ENCODE data around the gene CRTAC1. TPM values are rescaled to one million over a fixed set of nuclear protein-coding genes. Genes with fewer than 3 reads are reported as not detected.
A peak's percentile ranks its signal among the peaks of the same experiment; 100 is the strongest.

CRTAC1 gene
- total RNA-seq, 2 experiments from 2014 or later: not detected

GRCh38 chr10:97916586-97916985 lies 113.8 kb downstream of the CRTAC1 start:
- Mint-ChIP-seq H3K27me3 (ENCODE audit: low read depth) (peaks cover 8% of the 10 kb centered on the region), H3K27ac (no peak overlapping the region), H3K9me3 (ENCODE audit: insufficient read depth) (no peaks in the 10 kb centered on the region), H3K4me1 (ENCODE audit: low read depth) (peaks cover 2% of the 10 kb centered on the region), H3K4me3 (no peak overlapping the region), H3K36me3 (ENCODE audit: low read depth) (no peaks in the 10 kb centered on the region)
- DNase-seq (no peak), ATAC-seq (no peak)
- POLR2A ChIA-PET: no interaction called here
- CTCF ChIA-PET: interaction anchor here (2.5 to 10.2 kb wide), 2 partner anchors 125 to 129 kb away, joined by 13 to 158 read pairs; no protein-coding TSS in a partner anchor

- Mint-ChIP-seq H3K27ac (no peak overlapping the region), H3K4me1 (ENCODE audit: low read depth) (peaks cover 2% of the 10 kb centered on the region), H3K9me3 (ENCODE audit: insufficient read depth) (no peaks in the 10 kb centered on the region), H3K27me3 (ENCODE audit: low read depth) (peaks cover 8% of the 10 kb centered on the region), H3K4me3 (no peak overlapping the region), H3K36me3 (ENCODE audit: low read depth) (no peaks in the 10 kb centered on the region)
- ATAC-seq (no peak), DNase-seq (no peak)
- ChIA-PET POLR2A (no interaction called here), CTCF (interaction anchor here (0.7 to 10.2 kb wide), 21 partner anchors 9 to 394 kb away, joined by 3 to 158 read pairs (median 5); partner anchors contain the start of gene GOLGA7B)
Measured at GRCh38 chr10:97915346-97916131, 114.9 kb downstream of the CRTAC1 start.

- Mint-ChIP-seq H3K4me1 (ENCODE audit: low read depth) (peaks cover 2% of the 10 kb centered on the region), H3K27me3 (ENCODE audit: low read depth) (peaks cover 8% of the 10 kb centered on the region), H3K27ac (no peak overlapping the region), H3K4me3 (no peak overlapping the region), H3K9me3 (ENCODE audit: insufficient read depth) (no peaks in the 10 kb centered on the region), H3K36me3 (ENCODE audit: low read depth) (no peaks in the 10 kb centered on the region)
- DNase-seq (peak; percentile 82), ATAC-seq (peak; percentile 89)
- POLR2A ChIA-PET: no interaction called here
- CTCF ChIA-PET: interaction anchor here (0.6 to 10.2 kb wide), 22 partner anchors 9 to 395 kb away, joined by 3 to 158 read pairs (median 5); partner anchors contain the start of gene GOLGA7B
Measured at GRCh38 chr10:97914837-97915211, 115.6 kb downstream of the CRTAC1 start.

- POLR2A ChIA-PET: no interaction called here
- no peak for ATAC-seq
Measured at GRCh38 chr10:97914171-97914836, 116.1 kb downstream of the CRTAC1 start.

GRCh38 chr10:97913614-97914013 lies 116.8 kb downstream of the CRTAC1 start:
- ATAC-seq: no peak
- H3K9me3 Mint-ChIP-seq (ENCODE audit: insufficient read depth): no peaks in the 10 kb centered on the region
- POLR2A ChIA-PET: no interaction called here

More at GRCh38 chr10:97914171-97914836, 116.1 kb downstream of the CRTAC1 start:
- no peaks in the 10 kb centered on the region for H3K36me3 Mint-ChIP-seq (ENCODE audit: low read depth)
- DNase-seq: no peak
- H3K9me3 Mint-ChIP-seq (ENCODE audit: insufficient read depth): no peaks in the 10 kb centered on the region
- CTCF ChIA-PET: interaction anchor here (0.6 to 10.2 kb wide), 21 partner anchors 9 to 395 kb away, joined by 3 to 158 read pairs (median 5); partner anchors contain the start of gene GOLGA7B
- no peak overlapping the region for H3K4me3 Mint-ChIP-seq
- peaks cover 2% of the 10 kb centered on the region for H3K4me1 Mint-ChIP-seq (ENCODE audit: low read depth)
- H3K27me3 Mint-ChIP-seq (ENCODE audit: low read depth): peaks cover 8% of the 10 kb centered on the region
- H3K27ac Mint-ChIP-seq: no peak overlapping the region

GRCh38 chr10:97913193-97913592 lies 117.2 kb downstream of the CRTAC1 start:
- H3K27me3 Mint-ChIP-seq (ENCODE audit: low read depth): peaks cover 3% of the 10 kb centered on the region
- H3K4me3 Mint-ChIP-seq: no peak overlapping the region
- no peak for DNase-seq
- no peak for ATAC-seq
- CTCF ChIA-PET: interaction anchor here (10.2 kb wide), 1 partner anchor 129 kb away, joined by 158 read pairs; no protein-coding TSS in a partner anchor
- no peaks in the 10 kb centered on the region for H3K4me1 Mint-ChIP-seq (ENCODE audit: low read depth)
- H3K36me3 Mint-ChIP-seq (ENCODE audit: low read depth): no peaks in the 10 kb centered on the region
- POLR2A ChIA-PET: no interaction called here
- H3K9me3 Mint-ChIP-seq (ENCODE audit: insufficient read depth): no peaks in the 10 kb centered on the region
- H3K27ac Mint-ChIP-seq: no peak overlapping the region

More at GRCh38 chr10:97913614-97914013, 116.8 kb downstream of the CRTAC1 start:
- Mint-ChIP-seq H3K36me3 (ENCODE audit: low read depth) (no peaks in the 10 kb centered on the region), H3K4me3 (no peak overlapping the region), H3K27ac (no peak overlapping the region), H3K27me3 (ENCODE audit: low read depth) (peaks cover 4% of the 10 kb centered on the region), H3K4me1 (ENCODE audit: low read depth) (no peaks in the 10 kb centered on the region)
- DNase-seq: no peak
- CTCF ChIA-PET: interaction anchor here (10.2 kb wide), 1 partner anchor 128 kb away, joined by 158 read pairs; no protein-coding TSS in a partner anchor

GRCh38 chr10:97911217-97911616 lies 119.2 kb downstream of the CRTAC1 start:
- H3K9me3 Mint-ChIP-seq (ENCODE audit: insufficient read depth): no peaks in the 10 kb centered on the region
- no peaks in the 10 kb centered on the region for H3K36me3 Mint-ChIP-seq (ENCODE audit: low read depth)
- H3K4me1 Mint-ChIP-seq (ENCODE audit: low read depth): no peaks in the 10 kb centered on the region
- ChIA-PET CTCF (interaction anchor here (0.6 to 10.2 kb wide), 4 partner anchors 117 to 1618 kb away, joined by 3 to 158 read pairs (median 8); no protein-coding TSS in a partner anchor), POLR2A (no interaction called here)
- H3K4me3 Mint-ChIP-seq: no peak overlapping the region
- H3K27me3 Mint-ChIP-seq (ENCODE audit: low read depth): peaks cover 2% of the 10 kb centered on the region
- ATAC-seq (no peak), DNase-seq (no peak)
- H3K27ac Mint-ChIP-seq: no peak overlapping the region

- no peak overlapping the region for H3K27ac Mint-ChIP-seq
- ATAC-seq (no peak), DNase-seq (no peak)
- no peaks in the 10 kb centered on the region for H3K4me1 Mint-ChIP-seq (ENCODE audit: low read depth)
- POLR2A ChIA-PET: no interaction called here
- no peaks in the 10 kb centered on the region for H3K36me3 Mint-ChIP-seq (ENCODE audit: low read depth)
- H3K9me3 Mint-ChIP-seq (ENCODE audit: insufficient read depth): no peaks in the 10 kb centered on the region
- CTCF ChIA-PET: interaction anchor here (1.5 to 10.2 kb wide), 3 partner anchors 118 to 135 kb away, joined by 6 to 158 read pairs (median 9); no protein-coding TSS in a partner anchor
- no peak overlapping the region for H3K4me3 Mint-ChIP-seq
- peaks cover 2% of the 10 kb centered on the region for H3K27me3 Mint-ChIP-seq (ENCODE audit: low read depth)
Measured at GRCh38 chr10:97910661-97911060, 119.8 kb downstream of the CRTAC1 start.

GRCh38 chr10:97907830-97908229 lies 122.6 kb downstream of the CRTAC1 start:
- H3K36me3 Mint-ChIP-seq (ENCODE audit: low read depth): no peaks in the 10 kb centered on the region
- POLR2A ChIA-PET: no interaction called here
- CTCF ChIA-PET: no interaction called here
- peaks cover 7% of the 10 kb centered on the region for H3K27me3 Mint-ChIP-seq (ENCODE audit: low read depth)
- no peak overlapping the region for H3K4me3 Mint-ChIP-seq
- no peak overlapping the region for H3K27ac Mint-ChIP-seq
- DNase-seq: no peak
- H3K9me3 Mint-ChIP-seq (ENCODE audit: insufficient read depth): no peaks in the 10 kb centered on the region
- ATAC-seq: no peak
- no peaks in the 10 kb centered on the region for H3K4me1 Mint-ChIP-seq (ENCODE audit: low read depth)

GRCh38 chr10:97907211-97907610 lies 123.2 kb downstream of the CRTAC1 start:
- no peaks in the 10 kb centered on the region for H3K36me3 Mint-ChIP-seq (ENCODE audit: low read depth)
- peaks cover 7% of the 10 kb centered on the region for H3K27me3 Mint-ChIP-seq (ENCODE audit: low read depth)
- H3K27ac Mint-ChIP-seq: no peak overlapping the region
- no peaks in the 10 kb centered on the region for H3K9me3 Mint-ChIP-seq (ENCODE audit: insufficient read depth)
- H3K4me3 Mint-ChIP-seq: no peak overlapping the region
- CTCF ChIA-PET: no interaction called here
- POLR2A ChIA-PET: no interaction called here
- no peak for DNase-seq
- H3K4me1 Mint-ChIP-seq (ENCODE audit: low read depth): no peaks in the 10 kb centered on the region
- no peak for ATAC-seq

GRCh38 chr10:97905276-97905675 lies 125.1 kb downstream of the CRTAC1 start:
- no peak overlapping the region for H3K27ac Mint-ChIP-seq
- DNase-seq (no peak), ATAC-seq (no peak)
- H3K4me3 Mint-ChIP-seq: no peak overlapping the region
- H3K9me3 Mint-ChIP-seq (ENCODE audit: insufficient read depth): no peaks in the 10 kb centered on the region
- no peaks in the 10 kb centered on the region for H3K36me3 Mint-ChIP-seq (ENCODE audit: low read depth)
- ChIA-PET POLR2A (no interaction called here), CTCF (interaction anchor here (1.4 to 1.7 kb wide), 2 partner anchors 9 to 136 kb away, joined by 8 to 11 read pairs; no protein-coding TSS in a partner anchor)
- H3K27me3 Mint-ChIP-seq (ENCODE audit: low read depth): peaks cover 7% of the 10 kb centered on the region
- no peaks in the 10 kb centered on the region for H3K4me1 Mint-ChIP-seq (ENCODE audit: low read depth)

GRCh38 chr10:97904576-97904975 lies 125.8 kb downstream of the CRTAC1 start:
- Mint-ChIP-seq H3K9me3 (ENCODE audit: insufficient read depth) (no peaks in the 10 kb centered on the region), H3K27me3 (ENCODE audit: low read depth) (peaks cover 7% of the 10 kb centered on the region), H3K36me3 (ENCODE audit: low read depth) (no peaks in the 10 kb centered on the region), H3K4me1 (ENCODE audit: low read depth) (no peaks in the 10 kb centered on the region), H3K4me3 (no peak overlapping the region), H3K27ac (no peak overlapping the region)
- CTCF ChIA-PET: interaction anchor here (1.2 to 1.7 kb wide), 4 partner anchors 10 to 137 kb away, joined by 3 to 11 read pairs (median 6); no protein-coding TSS in a partner anchor
- no peak for DNase-seq
- POLR2A ChIA-PET: no interaction called here
- ATAC-seq: no peak

Measured in activated CD8-positive, alpha-beta T cell treated with anti-CD3 and anti-CD28 coated beads, Interleukin-2, amount 10 ng/mL, durations not matched to agents 7 days and 5 days (primary cell).